Astrocyte (in vitro differentiated cells and primary cell): ENCODE measurements around the gene SNPH. TPM values are rescaled to one million over a fixed set of nuclear protein-coding genes. Genes with fewer than 3 reads are reported as not detected.

ENCODE experiments used
- DNase-seq: peaks from one replicate; pipeline ENCODE4 v3.0.0-alpha.2; 2010; ENCODE audit warnings: low read depth
- FAIRE-seq: peaks from 2 replicates; lab custom pipeline; 2011; peaks lifted over from hg19 to GRCh38; lab: Jason Lieb, UNC
- H2AFZ ChIP-seq: 2 replicates; pipeline ENCODE4 v1.6.0; 2012; ENCODE audit warnings: low read depth, low read length, inconsistent platforms
- H3K27ac ChIP-seq: 2 replicates; pipeline ENCODE4 v1.5.1; 2011; ENCODE audit warnings: low read depth, low read length, inconsistent platforms
- H3K27me3 ChIP-seq: 2 replicates; pipeline ENCODE4 v1.6.0; 2011; ENCODE audit warnings: low read length, inconsistent platforms; ENCODE audit not compliant: insufficient read depth
- H3K36me3 ChIP-seq: 2 replicates; pipeline ENCODE4 v1.5.1; 2011; ENCODE audit warnings: low read length, inconsistent platforms; ENCODE audit not compliant: insufficient read depth
- H3K4me1 ChIP-seq: 2 replicates; pipeline ENCODE4 v1.5.1; 2011; ENCODE audit warnings: low read length, inconsistent platforms; ENCODE audit not compliant: insufficient read depth
- H3K4me2 ChIP-seq: 2 replicates; pipeline ENCODE4 v1.6.0; 2012; ENCODE audit warnings: low read length, inconsistent platforms
- H3K4me3 ChIP-seq: 2 replicates; pipeline ENCODE4 v1.5.1; 2011; ENCODE audit warnings: low read depth, mild to moderate bottlenecking, low read length, inconsistent platforms; ENCODE audit not compliant: insufficient read depth
- H3K79me2 ChIP-seq: 2 replicates; pipeline ENCODE4 v1.6.0; 2012; ENCODE audit warnings: mild to moderate bottlenecking, low read length, inconsistent platforms; ENCODE audit not compliant: insufficient read depth
- H3K9ac ChIP-seq: 2 replicates; pipeline ENCODE4 v1.6.0; 2012; ENCODE audit warnings: mild to moderate bottlenecking, low read length, inconsistent platforms
- H3K9me3 ChIP-seq: 2 replicates; pipeline ENCODE4 v1.5.1; 2012; ENCODE audit warnings: low read depth, mild to moderate bottlenecking, low read length, inconsistent platforms; ENCODE audit not compliant: insufficient read depth
- H4K20me1 ChIP-seq: 2 replicates; pipeline ENCODE4 v1.6.0; 2012; ENCODE audit warnings: low read length, inconsistent platforms; ENCODE audit not compliant: insufficient read depth
- H3K27ac Mint-ChIP-seq: one replicate; pipeline ENCODE4 v1.8.0; 2021; ENCODE audit warnings: mild to moderate bottlenecking, mixed read lengths; ENCODE audit not compliant: unreplicated experiment
- H3K27me3 Mint-ChIP-seq: one replicate; pipeline ENCODE4 v1.8.0; 2021; ENCODE audit warnings: low read depth, mixed read lengths; ENCODE audit not compliant: unreplicated experiment
- H3K36me3 Mint-ChIP-seq: one replicate; pipeline ENCODE4 v1.8.0; 2021; ENCODE audit warnings: low read depth, mixed read lengths; ENCODE audit not compliant: unreplicated experiment
- H3K4me1 Mint-ChIP-seq: one replicate; pipeline ENCODE4 v1.8.0; 2021; ENCODE audit warnings: low read depth, mixed read lengths; ENCODE audit not compliant: unreplicated experiment
- H3K4me3 Mint-ChIP-seq: one replicate; pipeline ENCODE4 v1.8.0; 2021; ENCODE audit warnings: mild to moderate bottlenecking, moderate library complexity, mixed read lengths; ENCODE audit not compliant: unreplicated experiment
- H3K9me3 Mint-ChIP-seq: one replicate; pipeline ENCODE4 v1.8.0; 2021; ENCODE audit warnings: mild to moderate bottlenecking, mixed read lengths; ENCODE audit not compliant: unreplicated experiment
- CTCF ChIP-seq: IDR thresholded peaks from 2 replicates; pipeline ENCODE4 v1.5.1; 2011; ENCODE audit warnings: low read depth, mild to moderate bottlenecking, inconsistent platforms, low read length, moderate library complexity; ENCODE audit not compliant: insufficient read depth
- EZH2 ChIP-seq: IDR thresholded peaks from 2 replicates; pipeline ENCODE4 v1.6.1; 2012; ENCODE audit warnings: mild to moderate bottlenecking, low read length, inconsistent platforms; ENCODE audit not compliant: insufficient read depth
- total RNA-seq: library from RNA; stranded (reverse); gene quantifications from 2 replicates; pipeline ENCODE4 v1.2.1, GENCODE V29; 2021

Gene SNPH
- total RNA-seq, 1 donor from 2014 or later: 7.9 TPM

- peak overlapping the region; percentile 61 for H3K4me3 Mint-ChIP-seq
- TF ChIP-seq CTCF (no peak), EZH2 (no peak)
- no peaks in the 10 kb centered on the region for H3K9me3 ChIP-seq
- FAIRE-seq: no peak
- H3K4me1 Mint-ChIP-seq: peaks cover 14% of the 10 kb centered on the region
- peaks cover 5% of the 10 kb centered on the region for H3K36me3 Mint-ChIP-seq
- no peak overlapping the region for H3K4me3 ChIP-seq
- H3K79me2 ChIP-seq: peaks cover 69% of the 10 kb centered on the region
- DNase-seq: peak; percentile 36
- no peaks in the 10 kb centered on the region for H3K9me3 Mint-ChIP-seq
- H3K4me1 ChIP-seq: peaks cover 46% of the 10 kb centered on the region
- peaks cover 57% of the 10 kb centered on the region for H4K20me1 ChIP-seq
- peak overlapping the region; percentile 94 for H3K27ac Mint-ChIP-seq
- no peaks in the 10 kb centered on the region for H3K36me3 ChIP-seq
- H3K4me2 ChIP-seq: peak overlapping the region; percentile 95
- peak overlapping the region; percentile 22 for H3K27ac ChIP-seq
- no peaks in the 10 kb centered on the region for H3K27me3 Mint-ChIP-seq
- no peak overlapping the region for H2AFZ ChIP-seq
- no peaks in the 10 kb centered on the region for H3K27me3 ChIP-seq
- H3K9ac ChIP-seq: peak overlapping the region; percentile 11
Measured at GRCh38 chr20:1327241-1327653, 61.2 kb downstream of the SNPH start.

DNA sequence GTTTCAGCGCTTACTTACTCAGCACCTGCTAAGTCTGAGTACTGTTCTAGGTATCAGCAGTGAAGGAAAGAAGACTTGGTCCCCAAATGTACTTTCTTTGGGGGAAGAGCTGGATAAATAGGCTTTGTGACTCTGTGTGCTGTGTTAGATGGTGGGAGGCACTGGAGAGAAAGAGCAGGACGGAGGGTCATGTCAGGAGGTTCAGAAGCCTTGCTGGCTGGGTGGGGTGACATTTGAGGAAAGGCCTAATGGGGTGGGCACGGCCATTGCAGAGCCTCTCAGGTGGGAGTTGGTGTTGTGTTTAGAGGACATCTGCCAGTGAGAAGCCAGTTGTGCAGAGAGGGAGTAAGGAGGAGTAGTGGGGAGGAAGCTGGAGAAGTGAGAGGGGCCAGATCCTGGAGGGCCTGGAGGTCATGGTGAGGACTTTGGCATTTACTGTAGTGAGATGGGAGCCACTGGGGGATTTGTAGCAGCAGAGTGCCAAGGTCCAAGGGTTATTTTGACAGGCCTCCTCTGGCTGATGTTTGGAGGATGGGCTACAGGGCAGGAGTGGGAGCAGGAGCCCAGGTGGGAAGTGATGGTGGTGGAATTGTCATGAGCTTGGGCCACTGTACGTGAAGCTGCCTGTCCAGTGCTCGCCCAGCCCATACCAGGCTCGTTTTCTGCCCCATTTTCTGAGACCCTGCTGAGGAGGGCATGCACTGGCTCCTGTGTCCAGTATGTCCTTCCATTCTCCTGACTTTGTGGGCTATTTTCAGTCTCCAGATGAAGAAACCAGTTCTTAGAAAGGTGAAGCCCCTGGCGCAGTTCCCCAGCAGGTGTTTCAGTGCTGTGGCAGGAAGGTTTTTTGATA lies 62.0 kb downstream of the SNPH start:
- H3K27me3 ChIP-seq: no peaks in the 10 kb centered on the region
- peaks cover 65% of the 10 kb centered on the region for H4K20me1 ChIP-seq
- TF ChIP-seq CTCF: no peak
- no peak for TF ChIP-seq EZH2
- no peaks in the 10 kb centered on the region for H3K9me3 ChIP-seq
- H3K9ac ChIP-seq: peak overlapping the region; percentile 11
- H3K27ac Mint-ChIP-seq: peak overlapping the region; percentile 94
- peaks cover 76% of the 10 kb centered on the region for H3K79me2 ChIP-seq
- peaks cover 38% of the 10 kb centered on the region for H3K4me1 ChIP-seq
- FAIRE-seq (no peak), DNase-seq (no peak)
- H3K36me3 Mint-ChIP-seq: peaks cover 5% of the 10 kb centered on the region
- H3K4me3 Mint-ChIP-seq: peak overlapping the region; percentile 70
- no peaks in the 10 kb centered on the region for H3K36me3 ChIP-seq
- no peaks in the 10 kb centered on the region for H3K27me3 Mint-ChIP-seq
- H3K4me1 Mint-ChIP-seq: peaks cover 14% of the 10 kb centered on the region
- H3K27ac ChIP-seq: no peak overlapping the region
- no peak overlapping the region for H3K4me3 ChIP-seq
- peak overlapping the region; percentile 95 for H3K4me2 ChIP-seq
- no peak overlapping the region for H2AFZ ChIP-seq
- no peaks in the 10 kb centered on the region for H3K9me3 Mint-ChIP-seq
